Activated CD4-positive, CD25-positive, alpha-beta regulatory T cell treated with anti-CD3 and anti-CD28 coated beads, Interleukin-2, amount 50 U/mL, for 72 hours (primary cell): Measurements from ENCODE around the gene LAMC2.
"Not testable (repeated sequence)": the region's sequence is repeated elsewhere in the genome, so short reads cannot be mapped to it uniquely, and the experiment has no call there.

Experiments
- DNase-seq: peaks from one replicate; pipeline ENCODE4 v3.0.0; 2021

Gene LAMC2

DNA sequence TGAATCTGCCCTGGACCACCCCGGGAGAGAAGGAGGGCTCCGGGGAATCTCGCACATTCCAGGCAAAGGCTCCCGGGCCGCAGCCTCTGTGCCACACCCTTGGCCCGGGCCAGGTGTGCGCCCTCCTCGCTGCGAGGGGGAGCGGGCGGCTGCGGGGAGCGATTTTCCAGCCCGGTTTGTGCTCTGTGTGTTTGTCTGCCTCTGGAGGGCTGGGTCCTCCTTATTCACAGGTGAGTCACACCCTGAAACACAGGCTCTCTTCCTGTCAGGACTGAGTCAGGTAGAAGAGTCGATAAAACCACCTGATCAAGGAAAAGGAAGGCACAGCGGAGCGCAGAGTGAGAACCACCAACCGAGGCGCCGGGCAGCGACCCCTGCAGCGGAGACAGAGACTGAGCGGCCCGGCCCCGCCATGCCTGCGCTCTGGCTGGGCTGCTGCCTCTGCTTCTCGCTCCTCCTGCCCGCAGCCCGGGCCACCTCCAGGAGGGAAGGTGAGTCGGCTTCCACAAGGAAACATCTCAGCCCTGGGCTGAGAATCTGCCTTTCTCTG is at the start of gene LAMC2:
Gene LAMC2 (plus strand): TSS at position 324 of the 550 bp plus-strand sequence. CDS start 89 bp downstream, at position 413.
- no peak for DNase-seq

DNA sequence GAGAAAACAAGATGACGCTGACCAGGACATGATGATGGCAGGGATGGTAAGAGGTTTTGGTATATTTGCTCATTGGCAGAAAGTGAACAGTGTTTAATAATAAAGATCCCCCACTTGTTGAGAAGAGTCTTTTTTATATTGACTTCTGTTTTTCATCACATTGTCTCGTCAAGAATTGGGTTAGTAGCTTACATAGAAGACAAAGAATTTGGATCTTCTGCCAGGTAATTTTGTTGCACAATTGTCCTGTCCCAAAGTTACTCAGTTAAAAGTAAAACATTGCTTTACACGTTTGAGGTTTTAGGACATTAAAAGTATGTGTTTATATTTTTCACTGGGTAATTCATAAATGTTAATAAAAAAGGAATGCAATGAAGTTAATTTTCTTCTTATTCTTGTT is 48.3 kb upstream of the LAMC2 start:
- DNase-seq, result no peak

DNA sequence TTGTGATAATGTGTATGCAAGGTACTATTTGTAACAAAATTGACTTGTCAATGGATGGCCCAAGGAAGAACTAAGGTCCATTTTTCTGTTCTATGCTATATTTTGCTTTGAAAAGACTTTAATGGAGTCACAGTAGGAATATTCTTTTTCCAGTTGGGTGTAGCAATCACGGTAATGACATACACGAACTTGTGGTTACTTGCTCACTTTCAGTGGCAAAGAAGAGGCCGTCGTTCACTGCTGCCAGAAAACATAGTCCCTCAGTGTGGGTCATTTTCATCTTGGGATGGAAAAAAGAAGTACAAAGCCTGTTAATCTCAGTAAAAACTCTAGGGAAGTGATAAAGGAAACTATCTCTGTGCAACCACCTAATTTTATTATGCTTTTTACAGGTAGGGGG is 47.8 kb upstream of the LAMC2 start:
- DNase-seq, result no peak

DNA sequence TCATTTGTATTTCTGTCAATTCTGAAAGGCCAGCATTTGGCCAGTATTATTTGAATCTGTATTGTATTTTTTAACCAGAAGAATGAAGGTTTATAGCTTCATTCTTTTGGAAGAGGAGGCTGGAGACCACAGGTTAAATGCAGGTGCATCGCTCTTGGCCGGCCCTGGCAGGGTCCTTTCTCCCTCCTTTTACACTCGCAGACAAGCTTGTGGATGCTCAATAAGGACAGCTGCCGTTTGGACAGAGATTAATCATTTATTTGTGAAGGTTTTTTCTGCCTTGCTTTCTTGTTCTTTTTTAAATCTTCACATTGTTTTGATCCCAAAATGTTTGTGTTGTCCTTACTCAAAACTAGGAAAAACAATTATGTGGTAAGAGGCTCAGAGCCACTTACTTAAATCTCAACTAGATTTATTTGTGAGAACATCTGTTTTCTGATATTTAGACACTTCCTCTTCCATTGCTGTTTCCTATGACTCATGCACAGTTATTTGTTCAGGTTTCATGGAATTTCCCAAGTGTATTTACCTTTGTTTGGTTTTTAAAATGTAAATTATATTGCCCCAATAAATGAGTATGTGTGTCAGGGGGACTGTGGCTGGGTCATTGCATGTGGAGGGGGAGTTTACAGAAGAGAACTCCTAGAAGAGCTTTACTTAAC is 46.7 kb upstream of the LAMC2 start:
- no peak for DNase-seq

DNA sequence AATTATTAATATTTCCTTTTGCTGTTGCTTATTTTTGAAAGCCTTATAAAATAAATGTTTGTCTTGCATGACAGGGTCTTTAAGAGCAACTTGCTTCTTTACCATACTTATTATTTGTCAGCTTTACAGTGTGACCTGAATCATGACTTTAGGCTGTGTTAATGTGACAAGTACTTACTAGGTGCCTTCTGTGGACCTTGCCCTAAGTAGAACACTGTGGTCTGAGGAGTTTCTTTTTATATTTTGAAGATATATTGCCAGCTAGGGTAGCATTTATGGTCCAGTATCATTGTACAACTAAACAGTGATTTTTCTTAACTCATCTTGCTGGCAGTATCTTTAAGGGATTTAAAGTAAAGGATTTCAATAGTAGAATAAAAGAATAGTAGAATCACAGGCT is 45.4 kb upstream of the LAMC2 start:
- no peak for DNase-seq

DNA sequence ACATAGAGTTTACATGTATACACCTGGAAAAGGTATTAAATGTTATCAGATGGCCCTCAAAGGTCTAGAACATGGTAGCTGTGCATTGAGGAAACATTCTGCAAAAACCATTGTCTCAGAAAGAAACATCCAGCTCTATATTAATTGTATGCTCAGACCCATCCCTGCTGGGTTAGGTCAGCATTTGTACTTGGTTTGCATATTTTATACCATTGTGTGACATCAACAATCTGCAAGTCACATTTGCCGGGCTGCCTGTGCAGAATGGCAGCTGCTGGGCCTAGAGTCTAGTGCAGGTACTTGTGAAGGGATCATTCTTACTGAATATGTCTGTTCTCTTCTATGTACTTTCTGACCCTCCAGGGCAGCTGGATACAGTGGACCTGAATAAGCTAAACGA is 43.9 kb upstream of the LAMC2 start:
- DNase-seq, result no peak

DNA sequence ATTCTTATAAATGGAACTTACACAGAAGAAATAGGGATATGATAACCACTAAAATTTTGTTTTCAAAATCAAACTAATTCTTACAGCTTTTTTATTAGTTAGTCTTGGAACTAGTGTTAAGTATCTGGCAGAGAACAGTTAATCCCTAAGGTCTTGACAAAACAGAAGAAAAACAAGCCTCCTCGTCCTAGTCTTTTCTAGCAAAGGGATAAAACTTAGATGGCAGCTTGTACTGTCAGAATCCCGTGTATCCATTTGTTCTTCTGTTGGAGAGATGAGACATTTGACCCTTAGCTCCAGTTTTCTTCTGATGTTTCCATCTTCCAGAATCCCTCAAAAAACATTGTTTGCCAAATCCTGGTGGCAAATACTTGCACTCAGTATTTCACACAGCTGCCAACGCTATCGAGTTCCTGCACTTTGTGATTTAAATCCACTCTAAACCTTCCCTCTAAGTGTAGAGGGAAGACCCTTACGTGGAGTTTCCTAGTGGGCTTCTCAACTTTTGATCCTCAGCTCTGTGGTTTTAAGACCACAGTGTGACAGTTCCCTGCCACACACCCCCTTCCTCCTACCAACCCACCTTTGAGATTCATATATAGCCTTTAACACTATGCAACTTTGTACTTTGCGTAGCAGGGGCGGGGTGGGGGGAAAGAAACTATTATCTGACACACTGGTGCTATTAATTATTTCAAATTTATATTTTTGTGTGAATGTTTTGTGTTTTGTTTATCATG is 42.3 kb upstream of the LAMC2 start:
- DNase-seq, result no peak

DNA sequence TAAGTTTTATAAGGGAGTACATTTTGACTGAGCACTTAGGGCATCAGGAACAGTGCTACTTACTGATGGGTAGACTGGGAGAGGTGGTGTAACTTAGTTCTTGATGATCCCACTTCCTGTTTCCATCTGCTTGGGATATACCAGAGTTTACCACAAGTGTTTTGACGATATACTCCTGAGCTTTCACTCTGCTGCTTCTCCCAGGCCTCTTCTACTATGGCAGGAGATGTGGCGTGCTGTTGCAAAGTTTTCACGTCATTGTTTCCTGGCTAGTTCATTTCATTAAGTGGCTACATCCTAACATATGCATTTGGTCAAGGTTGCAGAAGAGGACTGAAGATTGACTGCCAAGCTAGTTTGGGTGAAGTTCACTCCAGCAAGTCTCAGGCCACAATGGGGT is 41.3 kb upstream of the LAMC2 start:
- no peak for DNase-seq

DNA sequence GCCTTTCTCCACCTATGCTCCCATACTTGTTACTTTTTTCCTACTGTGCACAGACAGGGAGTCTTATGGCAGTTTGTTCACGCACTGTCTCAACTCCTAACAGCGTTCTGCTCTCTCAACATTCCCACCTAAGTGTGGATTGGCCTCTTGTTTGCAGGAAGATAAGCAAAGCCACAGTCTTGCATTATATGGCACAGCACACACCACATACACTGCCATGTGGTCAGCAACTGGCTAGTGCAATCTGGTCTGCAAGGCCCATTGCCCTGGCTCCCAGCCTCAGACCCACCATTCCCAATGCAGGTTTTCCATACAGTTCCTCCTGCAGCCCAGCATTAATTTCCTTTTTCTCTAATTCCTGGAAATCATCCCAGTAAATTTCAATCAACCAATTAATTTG is 38.3 kb upstream of the LAMC2 start:
- no peak for DNase-seq

DNA sequence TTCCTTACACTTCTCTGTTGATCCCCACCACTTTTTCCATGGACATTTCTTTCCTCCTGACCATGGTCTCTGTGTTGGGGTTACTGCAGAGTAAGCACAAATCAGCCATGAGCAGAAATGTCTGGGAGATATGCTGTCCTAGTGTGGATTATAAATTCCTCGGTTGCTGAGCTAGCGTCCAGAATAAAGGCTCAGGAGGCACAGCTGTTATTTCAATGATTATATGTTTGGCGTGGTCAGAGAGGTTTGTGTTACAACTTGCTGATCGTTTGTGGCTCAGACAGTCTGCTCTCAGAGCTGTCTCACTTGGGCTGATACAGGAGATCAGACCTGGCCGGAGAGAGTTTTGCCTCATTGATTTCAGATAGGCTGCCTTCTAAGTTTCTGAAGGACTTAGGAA is 37.5 kb upstream of the LAMC2 start:
- no peak for DNase-seq

DNA sequence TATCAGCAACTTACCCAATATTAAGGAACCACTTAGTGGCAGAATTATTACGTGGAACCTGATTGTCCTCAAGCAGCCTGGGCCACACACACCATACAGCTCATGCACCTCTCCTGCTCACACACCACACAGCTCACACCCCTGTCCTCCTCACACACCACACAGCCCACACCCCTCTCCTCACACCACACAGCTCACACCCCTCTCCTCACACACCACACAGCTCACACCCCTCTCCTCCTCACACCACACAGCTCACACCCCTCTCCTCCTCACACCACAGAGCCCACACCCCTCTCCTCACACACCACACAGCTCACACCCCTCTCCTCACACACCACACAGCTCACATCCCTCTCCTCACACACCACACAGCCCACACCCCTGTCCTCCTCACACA is 36.8 kb upstream of the LAMC2 start:
- DNase-seq, result no peak

DNA sequence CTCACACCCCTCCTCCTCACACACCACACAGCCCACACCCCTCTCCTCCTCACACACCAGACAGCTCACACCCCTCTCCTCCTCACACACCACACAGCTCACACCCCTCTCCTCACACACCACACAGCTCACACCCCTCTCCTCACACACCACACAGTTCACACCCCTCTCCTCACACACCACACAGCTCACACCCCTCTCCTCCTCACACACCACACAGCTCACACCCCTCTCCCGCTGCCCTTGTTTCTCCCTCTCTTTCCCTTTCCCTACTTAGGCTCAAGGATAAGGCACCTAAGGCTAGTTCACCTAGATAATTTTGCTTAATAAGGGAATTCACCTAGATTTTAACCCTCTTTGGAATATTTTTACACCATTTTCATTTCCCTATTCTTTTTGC is 36.0 kb upstream of the LAMC2 start:
- DNase-seq, result not testable (repeated sequence)

DNA sequence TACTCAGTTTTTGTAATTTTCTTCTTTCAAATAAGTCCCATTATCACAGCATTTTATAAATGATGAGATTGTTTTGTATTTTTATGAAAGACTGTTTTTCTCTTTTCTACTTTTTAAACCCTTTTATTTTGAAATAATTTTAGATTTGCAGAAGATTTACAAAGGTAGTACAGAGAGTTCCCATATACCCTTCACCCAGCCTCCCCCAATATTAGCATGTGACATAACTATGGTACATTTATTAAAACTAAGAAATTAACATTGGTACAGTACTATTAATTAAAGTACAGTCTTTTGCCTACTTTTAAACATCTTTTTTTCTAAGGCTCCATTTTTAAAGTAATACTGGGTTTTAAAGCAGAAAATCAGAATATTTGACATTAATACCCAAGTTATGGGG is 35.6 kb upstream of the LAMC2 start:
- no peak for DNase-seq

DNA sequence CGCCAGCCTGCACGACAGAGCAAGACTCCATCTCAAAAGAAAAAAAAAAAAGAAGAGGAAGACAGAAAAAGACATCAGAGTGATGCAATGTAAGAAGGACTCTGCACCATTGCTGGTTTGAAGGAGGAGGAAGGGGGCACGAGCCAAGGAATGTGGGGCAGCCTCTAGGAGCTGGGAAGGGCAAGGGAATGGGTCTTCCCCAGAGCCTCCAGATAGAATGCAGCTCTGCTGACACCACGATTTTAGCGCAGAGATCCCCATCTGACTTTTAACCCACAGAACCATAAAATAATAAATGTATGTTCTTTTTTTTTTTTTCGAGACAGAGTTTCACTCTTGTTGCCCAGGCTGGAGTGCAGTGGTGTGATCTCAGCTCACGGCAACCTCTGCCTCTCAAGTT is 33.9 kb upstream of the LAMC2 start:
- no peak for DNase-seq

DNA sequence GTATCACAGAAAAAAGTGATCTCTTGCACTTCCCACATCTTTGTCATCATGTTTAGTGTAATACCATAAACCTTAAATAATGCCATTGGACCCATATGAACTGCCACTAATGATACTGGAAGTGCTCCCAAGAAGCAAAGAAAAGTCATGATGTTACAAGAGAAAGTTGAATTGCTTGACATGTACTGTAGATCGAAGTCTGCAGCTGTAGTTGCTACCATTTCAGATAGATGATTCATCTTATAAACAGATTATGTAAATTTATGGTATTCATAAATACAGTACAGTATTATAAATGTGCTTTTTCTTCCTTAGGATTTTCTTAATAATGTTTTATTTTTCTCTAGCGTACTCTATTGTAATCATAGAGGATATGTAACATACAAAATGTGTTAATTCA is 30.1 kb upstream of the LAMC2 start:
- no peak for DNase-seq

DNA sequence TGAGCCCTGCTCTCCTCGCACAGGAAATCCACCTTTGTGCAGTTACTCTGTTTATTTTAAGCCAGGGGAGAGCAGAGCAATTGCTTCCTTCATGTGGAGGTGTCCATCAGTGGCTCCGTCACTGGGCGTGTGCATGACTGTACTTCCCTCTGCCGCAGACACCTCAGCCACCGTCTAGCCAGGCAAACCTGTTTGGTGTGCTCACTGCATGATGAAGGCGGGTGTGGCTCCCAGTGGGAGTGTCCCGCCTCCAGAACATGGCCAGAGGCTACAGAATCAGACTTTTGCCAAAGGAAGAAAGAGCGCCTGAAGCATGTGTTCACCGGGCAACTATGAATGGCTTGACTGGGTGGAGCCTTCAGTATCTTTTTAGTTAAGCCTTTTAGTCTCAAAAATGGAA is 26.1 kb upstream of the LAMC2 start:
- DNase-seq, result no peak

DNA sequence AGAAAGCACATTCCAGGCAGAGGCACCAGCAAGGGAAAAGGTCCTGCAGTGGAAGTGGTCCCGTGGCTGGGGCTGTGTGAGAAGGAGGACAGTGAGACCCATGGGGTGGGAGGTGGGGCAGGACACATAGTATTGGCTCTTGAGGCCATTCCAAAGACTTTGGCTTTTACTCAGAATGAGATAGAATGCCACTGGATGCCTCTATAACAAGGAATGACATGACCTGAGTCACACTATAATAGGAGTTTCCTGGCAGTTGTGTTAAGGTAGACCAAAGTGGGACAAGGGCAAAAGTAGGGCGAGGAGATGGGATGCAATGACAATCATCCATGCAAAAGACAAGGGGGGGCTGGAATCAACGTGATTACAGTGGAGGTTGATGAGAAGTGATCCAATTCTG is 24.7 kb upstream of the LAMC2 start:
- DNase-seq, result no peak

DNA sequence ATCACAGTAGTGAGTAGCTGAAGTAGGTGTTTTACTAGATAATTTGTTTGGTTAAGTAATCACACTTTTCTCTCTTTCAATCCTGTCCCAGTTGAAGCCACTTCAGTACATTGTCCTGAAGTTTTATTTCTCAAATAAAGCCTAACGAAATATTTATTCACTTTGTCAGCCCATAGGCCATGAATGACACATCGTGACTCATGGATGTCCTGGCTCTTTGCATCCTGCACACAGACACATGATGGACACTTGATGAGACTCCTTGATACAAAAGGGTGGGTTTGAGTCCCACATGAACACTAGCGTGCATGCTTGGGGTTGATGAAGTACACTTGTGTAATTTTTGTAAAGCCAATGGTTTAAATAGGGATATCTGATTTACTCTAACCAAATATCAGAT is 22.7 kb upstream of the LAMC2 start:
- no peak for DNase-seq

DNA sequence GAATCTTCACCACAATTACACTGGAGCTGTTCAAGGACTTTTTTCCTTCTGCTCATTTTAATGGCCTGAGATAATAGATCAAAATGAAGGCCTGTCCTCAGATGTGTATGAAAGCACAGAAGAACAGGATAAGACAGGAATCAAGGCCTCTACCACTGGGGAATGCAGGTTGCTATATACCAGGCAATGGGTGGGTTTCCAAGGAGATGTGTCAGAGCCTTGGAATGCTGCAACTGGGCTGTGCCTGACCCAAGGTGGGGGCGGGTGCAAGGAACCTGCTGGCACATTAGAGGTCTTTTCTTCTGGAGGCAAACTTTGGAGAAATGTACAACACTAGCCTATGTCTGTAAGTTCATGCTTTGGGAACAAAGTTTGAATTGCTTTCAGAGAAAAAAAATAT is 21.7 kb upstream of the LAMC2 start:
- DNase-seq, result no peak

DNA sequence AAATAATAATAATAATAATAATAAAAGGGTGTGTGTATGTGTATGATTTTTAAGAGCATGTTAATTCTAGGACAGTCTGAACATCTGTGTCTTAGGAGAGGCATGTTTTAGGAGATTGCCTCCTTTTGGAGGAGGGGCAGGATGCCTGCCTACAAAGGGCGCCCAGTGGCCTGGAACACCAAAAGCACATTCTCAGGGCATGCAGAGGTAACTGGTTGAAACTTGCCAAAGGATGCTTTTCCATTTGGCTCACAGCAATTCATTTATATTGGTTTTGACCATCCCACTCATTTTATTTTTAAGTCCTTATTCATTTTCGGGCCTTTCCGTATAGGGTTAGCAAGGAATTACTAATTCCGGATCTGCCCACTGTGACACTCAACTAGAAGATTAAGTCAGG is 21.1 kb upstream of the LAMC2 start:
- DNase-seq, result no peak

DNA sequence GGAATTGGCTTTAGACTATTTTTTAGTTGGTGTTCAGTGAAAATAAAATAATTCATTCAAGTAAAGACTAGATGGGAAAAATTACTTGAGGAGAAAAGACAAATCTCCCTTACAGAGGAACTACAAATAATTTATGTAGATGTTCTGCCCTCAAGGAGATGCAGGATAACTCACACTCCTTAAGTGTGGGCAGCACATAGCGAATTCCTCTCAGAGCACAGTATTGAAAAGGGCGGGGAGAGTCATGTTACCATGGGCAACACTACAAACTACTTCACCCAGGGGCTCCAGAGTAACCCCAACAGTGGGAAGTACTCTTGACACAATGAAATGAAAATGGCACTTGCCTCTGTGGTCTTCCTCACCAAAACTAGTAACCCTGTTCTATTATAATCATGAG is 20.6 kb upstream of the LAMC2 start:
- no peak for DNase-seq

DNA sequence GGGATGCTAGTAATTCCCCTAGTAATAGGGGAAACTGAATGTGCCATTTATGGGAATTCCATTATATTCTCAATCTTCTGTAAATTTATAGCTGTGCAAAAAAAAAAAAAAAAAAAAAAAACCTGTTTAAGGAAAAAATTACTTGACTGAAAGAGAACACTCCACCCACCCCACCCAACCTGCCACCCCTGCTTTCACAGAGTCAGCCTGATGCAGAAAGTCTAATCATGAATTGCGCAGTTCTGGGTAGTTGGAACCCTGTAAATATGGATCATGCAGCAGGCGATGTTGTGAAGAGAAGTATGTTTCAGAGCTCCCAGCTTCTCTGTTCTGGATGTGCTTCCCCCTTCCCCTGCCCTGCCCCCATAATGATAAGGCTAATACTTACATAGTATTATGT is 19.6 kb upstream of the LAMC2 start:
- no peak for DNase-seq

DNA sequence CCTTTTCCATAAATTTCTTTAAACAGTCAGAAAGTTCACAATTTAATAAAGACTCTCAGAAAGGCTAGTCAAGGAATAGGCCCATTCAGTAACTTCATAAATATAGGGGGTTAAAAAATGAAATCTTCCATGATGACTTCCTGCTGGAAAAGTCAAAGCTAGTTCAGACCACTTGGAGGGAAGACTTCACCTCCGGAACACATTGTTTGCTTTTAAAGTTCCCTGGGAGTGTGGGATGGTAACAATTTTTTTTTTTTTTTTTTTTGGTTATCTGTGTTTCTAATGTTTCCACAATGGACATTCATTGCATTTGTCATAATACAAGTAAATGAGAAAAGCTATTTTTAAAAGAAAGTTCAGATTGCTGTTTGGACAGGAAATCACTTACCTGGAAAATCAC is 18.4 kb upstream of the LAMC2 start:
- DNase-seq, result no peak

DNA sequence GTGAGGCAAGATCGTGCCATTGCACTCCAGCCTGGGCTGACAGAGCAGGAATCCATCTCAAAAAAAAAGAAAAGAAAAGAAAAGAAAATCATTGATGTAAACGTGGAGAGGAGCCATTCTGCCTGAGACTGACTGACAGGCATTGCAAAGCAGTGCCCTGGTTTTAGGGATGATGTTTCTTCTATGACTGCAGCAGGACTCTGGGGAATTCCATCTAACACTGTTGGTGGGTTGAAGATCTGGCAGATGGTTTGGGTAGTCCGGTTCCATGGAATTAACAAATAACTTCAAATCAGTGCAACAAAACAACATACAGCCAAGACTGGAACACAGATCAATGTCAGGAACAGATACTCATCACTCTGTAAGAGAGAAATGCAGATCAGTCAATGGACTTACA is 17.8 kb upstream of the LAMC2 start:
- no peak for DNase-seq

DNA sequence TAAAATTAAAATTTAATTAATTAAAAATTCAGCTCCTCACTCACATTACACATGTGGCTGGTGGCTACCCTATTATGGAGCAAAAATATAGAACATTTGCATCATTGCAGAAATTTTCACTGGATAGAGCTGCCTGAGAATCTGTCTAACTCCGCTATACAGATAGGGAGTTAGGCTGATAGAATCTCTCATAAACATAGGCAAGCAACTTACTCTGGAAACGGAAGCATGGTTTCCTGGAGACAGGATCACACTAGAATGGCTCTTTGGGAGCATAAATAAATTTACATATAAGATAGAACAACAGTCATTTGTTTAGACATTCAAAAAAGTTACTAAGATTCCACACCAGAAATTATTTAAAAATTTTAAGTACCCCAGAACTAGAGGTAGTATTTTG is 12.2 kb upstream of the LAMC2 start:
- DNase-seq, result no peak
